SJCRH30 (cell line): ENCODE results near the gene PTPN12. TPM values are rescaled to one million over a fixed set of nuclear protein-coding genes. Genes with fewer than 3 reads are reported as not detected.

Experiments used
- DNase-seq, 2 experiments: peaks; one replicate each; pipeline ENCODE4 v3.0.0-alpha.2; 2015 to 2020
- H3K27ac ChIP-seq: fragments of 250-450 bp; sonication (Bioruptor Pico); 2 replicates; pipeline ENCODE4 v1.5.1; 2020; ENCODE audit warnings: mild to moderate bottlenecking, moderate library complexity
- H3K27me3 ChIP-seq: fragments of 250-450 bp; sonication (Bioruptor Pico); 2 replicates; pipeline ENCODE4 v1.5.1; 2020; ENCODE audit warnings: mild to moderate bottlenecking, moderate library complexity
- H3K36me3 ChIP-seq: fragments of 250-450 bp; sonication (Bioruptor Pico); 2 replicates; pipeline ENCODE4 v1.5.1; 2020; ENCODE audit warnings: mild to moderate bottlenecking, moderate library complexity
- H3K4me1 ChIP-seq: fragments of 250-450 bp; sonication (Bioruptor Pico); 2 replicates; pipeline ENCODE4 v1.5.1; 2020; ENCODE audit warnings: mild to moderate bottlenecking, moderate library complexity
- H3K4me3 ChIP-seq: fragments of 250-450 bp; sonication (Bioruptor Pico); 2 replicates; pipeline ENCODE4 v1.5.1; 2020; ENCODE audit warnings: mild to moderate bottlenecking, moderate library complexity
- H3K9me3 ChIP-seq: fragments of 250-450 bp; sonication (Bioruptor Pico); replicated peaks from 2 replicates; pipeline ENCODE4 v1.5.1; 2020; ENCODE audit warnings: mild to moderate bottlenecking, moderate library complexity
- total RNA-seq: library from RNA; depleted of rRNA; stranded (reverse); fragments of >200 nt; shearing (Covaris generic); gene quantifications from 2 replicates; pipeline ENCODE4 v1.2.3, GENCODE V29; 2014

The PTPN12 gene
- total RNA-seq, 1 experiment from 2014 or later: 47.0 TPM

- peaks cover 11% of the 10 kb centered on the region; the same call in 1 of the 2 replicates for H3K36me3 ChIP-seq
- no peaks in the 10 kb centered on the region for H3K4me1 ChIP-seq
- no peaks in the 10 kb centered on the region for H3K27me3 ChIP-seq
- no peak overlapping the region for H3K4me3 ChIP-seq
- no peak for DNase-seq
- H3K27ac ChIP-seq: no peak overlapping the region
- no peaks in the 10 kb centered on the region for H3K9me3 ChIP-seq
Measured at GRCh38 chr7:77655356-77655755, 118.3 kb downstream of the PTPN12 start.

- no peaks in the 10 kb centered on the region for H3K4me1 ChIP-seq
- no peaks in the 10 kb centered on the region for H3K27me3 ChIP-seq
- DNase-seq: no peak
- H3K36me3 ChIP-seq: peaks cover 11% of the 10 kb centered on the region; the same call in 1 of the 2 replicates
- no peaks in the 10 kb centered on the region for H3K9me3 ChIP-seq
- no peak overlapping the region for H3K4me3 ChIP-seq
- H3K27ac ChIP-seq: no peak overlapping the region
Measured at GRCh38 chr7:77655836-77656455, 118.9 kb downstream of the PTPN12 start.

GRCh38 chr7:77657427-77658224, 120.5 kb downstream of the PTPN12 start:
- Histone ChIP-seq H3K36me3 (peaks cover 13% of the 10 kb centered on the region), H3K27ac (no peak overlapping the region), H3K4me1 (no peaks in the 10 kb centered on the region), H3K27me3 (no peaks in the 10 kb centered on the region), H3K4me3 (no peak overlapping the region), H3K9me3 (no peaks in the 10 kb centered on the region)
- peak; percentile 19 to 67 for DNase-seq

GRCh38 chr7:77658928-77659327, 121.8 kb downstream of the PTPN12 start:
- Histone ChIP-seq H3K27ac (no peak overlapping the region), H3K9me3 (no peaks in the 10 kb centered on the region), H3K4me1 (no peaks in the 10 kb centered on the region), H3K27me3 (no peaks in the 10 kb centered on the region), H3K4me3 (no peak overlapping the region), H3K36me3 (peaks cover 10% of the 10 kb centered on the region)
- DNase-seq: no peak

GRCh38 chr7:77661816-77662215, 124.7 kb downstream of the PTPN12 start:
- no peaks in the 10 kb centered on the region for H3K9me3 ChIP-seq
- no peaks in the 10 kb centered on the region for H3K4me1 ChIP-seq
- no peaks in the 10 kb centered on the region for H3K27me3 ChIP-seq
- H3K27ac ChIP-seq: no peak overlapping the region
- H3K4me3 ChIP-seq: no peak overlapping the region
- no peak for DNase-seq
- H3K36me3 ChIP-seq: peaks cover 10% of the 10 kb centered on the region

GRCh38 chr7:77662869-77663268, 125.8 kb downstream of the PTPN12 start:
- Histone ChIP-seq H3K4me3 (no peak overlapping the region), H3K27ac (no peak overlapping the region)

GRCh38 chr7:77664715-77665114, 127.6 kb downstream of the PTPN12 start:
- Histone ChIP-seq H3K27ac (no peak overlapping the region), H3K9me3 (no peaks in the 10 kb centered on the region), H3K4me3 (no peak overlapping the region), H3K27me3 (no peaks in the 10 kb centered on the region), H3K36me3 (peaks cover 2% of the 10 kb centered on the region; the same call in 1 of the 2 replicates), H3K4me1 (no peaks in the 10 kb centered on the region)
- DNase-seq: no peak

More at GRCh38 chr7:77662869-77663268, 125.8 kb downstream of the PTPN12 start:
- Histone ChIP-seq H3K27me3 (no peaks in the 10 kb centered on the region), H3K36me3 (peaks cover 6% of the 10 kb centered on the region), H3K4me1 (no peaks in the 10 kb centered on the region), H3K9me3 (no peaks in the 10 kb centered on the region)
- DNase-seq: no peak

- Histone ChIP-seq H3K4me1 (no peaks in the 10 kb centered on the region), H3K9me3 (no peaks in the 10 kb centered on the region), H3K27ac (no peak overlapping the region), H3K27me3 (no peaks in the 10 kb centered on the region), H3K36me3 (peaks cover 2% of the 10 kb centered on the region; the same call in 1 of the 2 replicates), H3K4me3 (no peak overlapping the region)
- no peak for DNase-seq
Measured at GRCh38 chr7:77665161-77665560, 128.1 kb downstream of the PTPN12 start.

- Histone ChIP-seq H3K36me3 (no peaks in the 10 kb centered on the region), H3K4me1 (no peaks in the 10 kb centered on the region), H3K27me3 (no peaks in the 10 kb centered on the region), H3K9me3 (no peaks in the 10 kb centered on the region), H3K27ac (no peak overlapping the region), H3K4me3 (no peak overlapping the region)
- no peak for DNase-seq
Measured at GRCh38 chr7:77667459-77668086, 130.5 kb downstream of the PTPN12 start.

GRCh38 chr7:77674878-77675277, 137.8 kb downstream of the PTPN12 start:
- no peak overlapping the region for H3K4me3 ChIP-seq
- no peak for DNase-seq
- H3K27ac ChIP-seq: no peak overlapping the region
- peaks cover 5% of the 10 kb centered on the region; the same call in 1 of the 2 replicates for H3K36me3 ChIP-seq
- no peaks in the 10 kb centered on the region for H3K4me1 ChIP-seq
- no peaks in the 10 kb centered on the region for H3K9me3 ChIP-seq
- H3K27me3 ChIP-seq: no peaks in the 10 kb centered on the region

- Histone ChIP-seq H3K36me3 (peaks cover 26% of the 10 kb centered on the region), H3K27me3 (no peaks in the 10 kb centered on the region), H3K4me1 (no peaks in the 10 kb centered on the region), H3K9me3 (no peaks in the 10 kb centered on the region), H3K4me3 (no peak overlapping the region), H3K27ac (no peak overlapping the region)
- DNase-seq: no peak
Measured at GRCh38 chr7:77679608-77680007, 142.5 kb downstream of the PTPN12 start.

GRCh38 chr7:77680266-77680665, 143.2 kb downstream of the PTPN12 start:
- DNase-seq: no peak
- peaks cover 25% of the 10 kb centered on the region for H3K36me3 ChIP-seq
- no peaks in the 10 kb centered on the region for H3K9me3 ChIP-seq
- no peak overlapping the region for H3K27ac ChIP-seq
- no peaks in the 10 kb centered on the region for H3K27me3 ChIP-seq
- H3K4me3 ChIP-seq: no peak overlapping the region
- no peaks in the 10 kb centered on the region for H3K4me1 ChIP-seq

GRCh38 chr7:77684030-77684429, 146.9 kb downstream of the PTPN12 start:
- Histone ChIP-seq H3K27me3 (no peaks in the 10 kb centered on the region), H3K36me3 (peaks cover 31% of the 10 kb centered on the region), H3K4me1 (no peaks in the 10 kb centered on the region), H3K9me3 (no peaks in the 10 kb centered on the region), H3K27ac (no peak overlapping the region), H3K4me3 (no peak overlapping the region)
- no peak for DNase-seq

- Histone ChIP-seq H3K36me3 (peaks cover 28% of the 10 kb centered on the region), H3K27ac (no peak overlapping the region), H3K4me3 (no peak overlapping the region), H3K4me1 (no peaks in the 10 kb centered on the region), H3K9me3 (no peaks in the 10 kb centered on the region), H3K27me3 (no peaks in the 10 kb centered on the region)
- DNase-seq: no peak
Measured at GRCh38 chr7:77685233-77685632, 148.1 kb downstream of the PTPN12 start.

GRCh38 chr7:77687100-77687746, 150.1 kb downstream of the PTPN12 start:
- H3K4me3 ChIP-seq: no peak overlapping the region
- no peaks in the 10 kb centered on the region for H3K27me3 ChIP-seq
- no peak for DNase-seq
- no peaks in the 10 kb centered on the region for H3K4me1 ChIP-seq
- no peaks in the 10 kb centered on the region for H3K9me3 ChIP-seq
- no peak overlapping the region for H3K27ac ChIP-seq
- peaks cover 25% of the 10 kb centered on the region for H3K36me3 ChIP-seq
